PC-9 (cell line): Measurements from ENCODE around the gene TBC1D5.

Experiments
- EZH2 ChIP-seq: fragments of 200-600 bp; sonication (generic); IDR thresholded peaks from 2 replicates; pipeline ENCODE4 v1.8.0; 2017; ENCODE audit warnings: antibody characterized with exemption, low read depth
- TF ChIP-seq, protein P1 (sequence below): fragments of 200-600 bp; sonication (generic); conservative IDR thresholded peaks from 2 replicates; pipeline ENCODE4 v1.6.1; 2017; ENCODE audit warnings: mixed run types, antibody characterized with exemption, mild to moderate bottlenecking, moderate library complexity

DNA sequence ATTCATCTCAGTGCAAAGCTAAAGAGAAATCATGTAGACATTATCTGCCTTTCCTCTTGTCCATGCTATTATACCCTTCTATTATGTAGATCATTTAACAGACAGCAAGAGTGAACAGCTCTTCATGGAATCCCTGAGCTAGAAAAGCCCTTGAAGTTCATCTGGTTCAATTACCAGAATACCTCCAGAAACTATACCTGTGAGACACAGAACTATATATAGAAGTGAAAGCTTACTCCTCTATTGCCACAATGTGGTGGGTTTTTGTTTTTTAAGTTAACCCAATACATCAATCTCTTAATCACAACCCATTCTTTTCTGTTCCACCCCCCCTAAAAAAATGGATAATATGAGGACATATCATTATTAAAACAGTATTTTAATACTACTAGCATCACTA is 510.0 kb downstream of the TBC1D5 start:
- TF ChIP-seq, protein P1, sequence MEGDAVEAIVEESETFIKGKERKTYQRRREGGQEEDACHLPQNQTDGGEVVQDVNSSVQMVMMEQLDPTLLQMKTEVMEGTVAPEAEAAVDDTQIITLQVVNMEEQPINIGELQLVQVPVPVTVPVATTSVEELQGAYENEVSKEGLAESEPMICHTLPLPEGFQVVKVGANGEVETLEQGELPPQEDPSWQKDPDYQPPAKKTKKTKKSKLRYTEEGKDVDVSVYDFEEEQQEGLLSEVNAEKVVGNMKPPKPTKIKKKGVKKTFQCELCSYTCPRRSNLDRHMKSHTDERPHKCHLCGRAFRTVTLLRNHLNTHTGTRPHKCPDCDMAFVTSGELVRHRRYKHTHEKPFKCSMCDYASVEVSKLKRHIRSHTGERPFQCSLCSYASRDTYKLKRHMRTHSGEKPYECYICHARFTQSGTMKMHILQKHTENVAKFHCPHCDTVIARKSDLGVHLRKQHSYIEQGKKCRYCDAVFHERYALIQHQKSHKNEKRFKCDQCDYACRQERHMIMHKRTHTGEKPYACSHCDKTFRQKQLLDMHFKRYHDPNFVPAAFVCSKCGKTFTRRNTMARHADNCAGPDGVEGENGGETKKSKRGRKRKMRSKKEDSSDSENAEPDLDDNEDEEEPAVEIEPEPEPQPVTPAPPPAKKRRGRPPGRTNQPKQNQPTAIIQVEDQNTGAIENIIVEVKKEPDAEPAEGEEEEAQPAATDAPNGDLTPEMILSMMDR: no peak
- no peak for TF ChIP-seq EZH2
